GM12865 (cell line): ENCODE measurements around the gene FBXL17.

Source experiments
- DNase-seq: peaks from one replicate; pipeline ENCODE4 v3.0.0; 2010; ENCODE audit warnings: low read depth
- H3K4me3 ChIP-seq: 2 replicates; pipeline ENCODE4 v1.5.1; 2011; ENCODE audit warnings: mild to moderate bottlenecking, low read depth, low read length, control low read depth
- CTCF ChIP-seq: IDR thresholded peaks from 2 replicates; pipeline ENCODE4 v1.5.1; 2011; ENCODE audit warnings: low read length, control low read depth, low read depth, inconsistent platforms; ENCODE audit not compliant: insufficient read depth; ENCODE audit errors: missing control alignments

Gene FBXL17

GRCh38 chr5:108238461-108238860, 143.4 kb downstream of the FBXL17 start:
- no peak for DNase-seq
- H3K4me3 ChIP-seq: no peak overlapping the region
- no peak for TF ChIP-seq CTCF

GRCh38 chr5:108233617-108234155, 148.2 kb downstream of the FBXL17 start:
- H3K4me3 ChIP-seq: no peak overlapping the region
- DNase-seq: no peak
- no peak for TF ChIP-seq CTCF

- TF ChIP-seq CTCF: no peak
- no peak overlapping the region for H3K4me3 ChIP-seq
- no peak for DNase-seq
These were observed 149.1 kb downstream of the FBXL17 start for GRCh38 chr5:108232805-108233204.

- H3K4me3 ChIP-seq: no peak overlapping the region
- no peak for DNase-seq
- TF ChIP-seq CTCF: no peak
These were observed 159.9 kb downstream of the FBXL17 start for GRCh38 chr5:108222011-108222410.

GRCh38 chr5:108220834-108221233, 161.1 kb downstream of the FBXL17 start:
- DNase-seq: no peak
- TF ChIP-seq CTCF: no peak
- H3K4me3 ChIP-seq: no peak overlapping the region

- H3K4me3 ChIP-seq: no peak overlapping the region
- TF ChIP-seq CTCF: no peak
- DNase-seq: no peak
These were observed 165.0 kb downstream of the FBXL17 start for GRCh38 chr5:108216890-108217289.

GRCh38 chr5:108214857-108215256, 167.0 kb downstream of the FBXL17 start:
- DNase-seq: no peak
- no peak for TF ChIP-seq CTCF
- no peak overlapping the region for H3K4me3 ChIP-seq
